Activated CD4-positive, alpha-beta T cell treated with anti-CD3 and anti-CD28 coated beads, Interleukin-10, Interleukin-2, amounts not matched to agents 100 ng/mL and 50 ng/mL, durations not matched to agents 16 hours and 8 hours (primary cell): ENCODE measurements around the gene CHORDC1.
A peak's percentile ranks its signal among the peaks of the same experiment; 100 is the strongest.
"Not testable (repeated sequence)": the region's sequence is repeated elsewhere in the genome, so short reads cannot be mapped to it uniquely, and the experiment has no call there.

Experiments
- DNase-seq: peaks from one replicate; pipeline ENCODE4 v3.0.0-alpha.2; 2020

The CHORDC1 gene

DNA sequence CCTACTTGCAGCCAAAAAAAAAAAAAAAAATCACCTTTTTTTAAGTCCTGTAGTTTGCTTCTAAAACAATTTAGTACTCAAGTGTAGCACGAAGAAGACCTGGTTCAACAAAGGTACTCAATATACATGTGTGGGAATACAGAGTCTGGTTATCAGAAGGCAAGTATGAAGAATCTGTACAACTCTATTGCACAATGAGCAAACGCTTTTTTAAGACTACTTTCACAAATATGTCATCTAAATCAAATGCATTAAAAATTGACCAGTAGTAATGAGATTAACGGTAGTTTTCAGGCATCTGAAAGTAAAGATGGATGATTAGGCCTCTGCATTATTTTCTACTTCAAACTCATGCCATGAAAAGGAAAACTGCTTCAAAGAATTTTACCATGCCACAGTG is 9.5 kb downstream of the CHORDC1 start:
- DNase-seq = no peak

DNA sequence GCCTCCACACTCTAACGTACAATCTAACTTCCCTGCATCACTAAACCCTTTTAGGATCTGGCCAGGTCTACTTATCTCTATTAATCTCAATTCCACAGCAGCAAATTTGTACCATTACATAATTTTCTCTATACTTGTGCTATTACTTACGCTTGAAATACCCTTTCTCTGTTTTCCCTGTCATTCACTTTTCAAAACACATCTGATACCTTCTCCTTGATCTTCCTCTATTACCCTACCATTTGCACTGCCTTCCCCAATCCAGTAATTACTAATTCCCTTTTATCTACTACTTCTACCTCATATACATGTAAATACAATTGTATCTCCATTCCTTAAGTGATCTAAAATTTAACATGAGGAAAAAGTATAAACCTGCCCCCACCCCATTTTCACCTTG is 14.0 kb downstream of the CHORDC1 start:
- no peak for DNase-seq

DNA sequence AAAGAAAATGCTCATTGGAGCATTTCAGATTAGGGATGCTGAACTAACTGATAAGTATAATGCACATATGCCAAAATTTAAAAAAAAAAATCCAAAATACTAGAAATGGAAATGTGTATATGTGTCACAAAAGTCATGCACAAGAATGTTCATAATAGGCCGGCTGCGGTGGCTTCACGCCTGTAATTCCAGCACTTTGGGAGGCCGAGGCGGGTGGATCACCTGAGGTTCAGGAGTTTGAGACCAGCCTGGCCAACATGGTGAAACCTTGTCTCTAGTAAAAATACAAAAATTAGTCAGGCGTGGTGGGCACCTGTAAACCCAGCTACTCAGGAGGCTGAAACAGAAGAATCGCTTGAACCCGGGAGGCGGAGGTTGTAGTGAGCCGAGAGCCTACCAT is 14.9 kb downstream of the CHORDC1 start:
- not testable (repeated sequence) for DNase-seq

DNA sequence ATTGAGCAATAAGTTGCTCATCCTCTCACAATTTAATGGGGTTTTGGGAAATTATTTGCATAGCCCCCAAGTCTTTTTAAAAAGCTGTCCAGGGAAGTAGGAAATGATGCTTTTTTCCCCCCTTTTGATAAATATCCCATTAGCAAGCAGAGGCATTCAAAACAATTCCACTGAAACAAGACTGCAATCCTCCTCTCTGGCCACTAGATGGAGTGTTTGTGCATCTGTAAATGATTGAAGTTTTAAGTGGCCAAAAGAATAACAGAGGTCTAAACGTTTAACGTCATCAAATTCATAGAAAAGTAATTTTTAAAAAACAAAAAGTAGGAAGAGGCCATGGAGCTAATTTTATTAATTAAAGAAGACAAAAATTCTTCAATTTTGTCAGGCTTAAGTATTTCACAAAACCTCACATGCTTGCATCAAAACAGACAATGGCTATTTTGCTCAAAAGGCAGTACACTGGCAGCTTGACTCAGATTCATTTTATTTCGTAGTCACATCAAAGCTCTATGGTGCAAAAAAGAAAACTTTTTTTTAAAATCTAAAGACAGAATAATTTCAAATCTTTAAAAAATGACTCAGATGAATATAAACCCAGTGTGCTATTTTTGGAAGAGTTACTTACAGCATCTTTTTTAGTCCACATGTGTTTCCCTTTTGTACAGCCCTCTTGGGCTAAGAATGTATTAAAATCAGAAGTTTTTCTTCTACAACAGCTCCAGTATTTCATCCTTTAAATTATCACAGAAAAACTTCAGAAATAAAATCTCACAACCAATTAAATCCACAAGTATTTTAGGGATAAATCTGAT is 17.8 kb downstream of the CHORDC1 start:
- peak; percentile 53 for DNase-seq

DNA sequence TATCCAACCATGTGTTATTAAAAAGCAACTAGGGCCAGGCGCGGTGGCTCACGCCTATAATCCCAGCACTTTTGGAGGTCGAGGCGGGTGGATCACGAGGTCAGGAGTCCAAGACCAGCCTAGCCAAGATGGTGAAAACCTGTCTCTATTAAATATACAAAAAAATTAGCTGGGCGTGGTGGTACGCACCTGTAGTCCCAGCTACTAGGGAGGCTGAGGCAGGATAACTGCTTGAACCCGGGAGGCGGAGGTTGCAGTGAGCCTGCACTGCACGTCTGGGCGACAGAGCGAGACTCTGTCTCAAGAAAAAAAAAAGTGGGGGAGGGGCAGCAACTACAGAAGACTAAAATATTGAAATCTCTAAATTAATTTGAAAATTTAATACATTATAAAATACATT is 18.4 kb downstream of the CHORDC1 start:
- no peak for DNase-seq

DNA sequence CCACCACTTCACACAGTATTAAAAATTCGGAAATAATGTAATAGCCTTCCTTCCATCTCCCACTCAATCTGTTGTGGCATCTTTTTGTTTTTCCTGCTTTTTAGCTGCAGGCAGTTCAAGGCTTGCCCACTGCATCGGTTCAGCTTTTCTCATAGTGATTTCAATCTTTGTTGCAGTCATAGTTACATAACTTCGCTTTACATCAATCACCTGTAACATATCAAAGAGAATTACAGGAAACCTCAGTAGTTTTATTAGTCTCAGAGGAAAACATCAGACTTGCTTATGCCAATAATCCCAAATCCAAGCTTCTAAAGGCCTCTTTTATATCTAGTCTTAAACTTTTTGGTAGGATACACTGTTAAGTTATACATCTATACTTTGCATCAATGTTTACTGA is 20.5 kb downstream of the CHORDC1 start:
- DNase-seq = no peak

DNA sequence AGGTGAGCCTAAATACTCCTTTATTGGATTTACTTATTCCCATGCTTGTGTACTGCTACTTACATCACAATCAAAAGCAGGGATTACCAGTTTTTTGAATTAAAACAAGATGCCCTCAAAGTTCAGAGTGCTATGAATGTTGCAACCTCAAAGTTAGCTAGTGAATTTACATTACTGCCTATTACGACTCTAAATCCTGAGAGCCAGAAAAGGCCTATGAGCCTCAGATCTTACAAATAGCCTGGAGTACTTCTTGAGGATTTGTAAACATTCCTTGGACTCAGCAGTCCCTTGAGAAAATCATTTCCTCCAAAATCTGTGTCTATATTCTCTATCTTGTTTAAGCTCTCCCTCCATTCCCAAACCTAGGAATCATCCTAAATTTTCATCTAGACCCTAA is 25.5 kb downstream of the CHORDC1 start:
- DNase-seq = no peak

DNA sequence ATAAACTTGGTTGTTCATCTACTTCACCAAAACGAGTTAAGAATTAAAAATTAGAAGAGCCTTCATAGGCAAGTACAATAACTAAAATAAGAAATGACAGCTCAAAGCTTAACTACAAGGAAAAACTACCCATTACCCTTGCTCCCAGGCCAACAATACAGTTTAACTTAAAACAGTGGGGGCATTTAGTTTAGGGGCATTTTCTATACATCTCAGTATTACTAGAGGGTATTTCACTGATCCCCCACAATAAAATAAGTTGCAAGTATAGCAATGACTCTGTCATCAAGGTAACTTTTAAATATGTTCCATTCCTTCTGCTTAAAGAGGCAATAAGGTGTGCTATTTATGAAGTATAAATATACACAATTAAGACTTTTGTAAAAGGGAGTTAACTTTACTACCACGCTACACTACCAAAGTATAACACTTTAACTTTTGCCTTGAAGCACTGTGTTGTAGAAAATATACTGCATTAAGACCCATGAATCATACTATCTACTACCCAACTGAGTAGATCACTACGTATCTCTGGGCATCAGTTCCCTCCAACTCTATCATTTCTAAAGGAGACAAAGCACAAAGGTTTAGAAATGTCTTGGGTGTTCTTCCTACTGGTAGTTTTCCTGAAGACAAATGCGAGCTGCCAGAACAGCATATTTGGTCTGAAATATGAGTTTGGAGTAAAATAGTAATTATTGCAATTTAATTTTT is 29.8 kb downstream of the CHORDC1 start:
- DNase-seq = no peak

DNA sequence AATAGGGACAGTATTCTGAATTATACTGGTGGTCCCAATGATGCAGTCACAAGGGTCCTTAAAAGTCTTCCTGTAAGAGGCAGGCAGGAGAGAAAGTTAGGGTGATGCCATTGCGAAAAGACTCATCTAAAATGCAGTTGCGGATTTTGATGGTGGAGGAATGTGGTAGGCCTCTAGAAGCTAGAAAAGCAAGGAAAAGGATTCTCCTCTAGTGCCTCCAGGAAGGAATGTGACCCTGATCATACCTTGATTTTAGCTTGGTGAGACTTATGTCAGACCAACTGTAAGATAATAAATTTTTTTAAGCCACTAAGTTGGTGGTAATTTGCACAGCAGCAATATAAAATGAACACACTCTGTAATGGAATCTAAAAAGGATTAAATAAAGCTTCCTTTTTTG is 33.8 kb downstream of the CHORDC1 start:
- no peak for DNase-seq

DNA sequence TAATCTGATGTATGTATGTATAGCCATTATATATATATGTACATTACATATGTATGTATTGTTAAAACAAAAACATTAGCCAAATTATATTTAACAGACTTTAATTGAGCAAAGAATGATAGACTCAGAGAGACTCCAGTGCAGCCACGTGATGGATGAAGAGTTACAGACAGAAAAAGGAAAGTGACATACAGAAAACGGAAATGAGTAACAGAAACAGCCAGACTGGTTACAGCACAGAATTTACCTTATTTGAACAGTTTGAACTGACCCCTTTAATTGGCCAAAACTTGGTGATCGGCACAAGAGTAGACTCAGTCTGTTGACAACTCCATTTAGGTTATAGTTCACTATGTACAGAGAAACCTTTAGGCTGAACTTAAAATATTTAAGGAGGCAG is 35.0 kb downstream of the CHORDC1 start:
- DNase-seq = no peak

DNA sequence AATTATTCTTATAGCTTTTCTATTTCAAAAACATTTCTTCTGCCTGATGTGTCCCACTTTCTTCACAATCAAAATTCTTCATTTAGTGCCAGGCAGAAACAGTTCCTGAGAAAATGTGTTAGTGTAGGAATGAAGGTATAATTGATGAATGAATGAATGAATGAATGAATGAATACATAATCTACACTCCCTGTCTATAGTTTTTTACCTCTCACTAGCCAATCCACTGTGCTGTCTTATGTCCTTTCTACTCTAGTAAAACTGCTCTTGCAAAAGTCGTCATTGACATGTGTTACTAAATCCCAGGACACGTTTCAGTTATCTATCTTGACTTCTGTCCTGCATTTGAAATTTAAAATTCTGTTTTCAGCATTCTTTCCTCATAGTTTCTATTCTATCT is 42.9 kb downstream of the CHORDC1 start:
- DNase-seq = no peak

DNA sequence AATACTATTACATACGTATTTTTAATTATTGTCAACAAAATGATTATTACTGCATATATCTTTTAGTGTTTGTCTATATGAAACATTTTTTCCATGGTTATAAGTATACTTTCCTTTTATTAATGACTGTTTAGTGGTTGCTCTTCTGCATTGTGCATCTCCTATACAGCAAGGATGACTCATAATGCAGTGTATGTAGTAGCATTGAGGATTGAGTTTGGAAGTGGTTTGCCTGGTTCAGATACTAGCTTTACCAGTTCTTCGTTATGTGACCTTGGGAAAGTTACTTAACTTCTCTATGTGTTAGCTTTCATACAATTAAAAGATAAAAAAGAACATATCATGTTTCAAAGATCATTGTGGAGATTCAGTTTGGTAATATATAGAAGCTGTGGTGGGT is 44.1 kb downstream of the CHORDC1 start:
- DNase-seq = no peak

DNA sequence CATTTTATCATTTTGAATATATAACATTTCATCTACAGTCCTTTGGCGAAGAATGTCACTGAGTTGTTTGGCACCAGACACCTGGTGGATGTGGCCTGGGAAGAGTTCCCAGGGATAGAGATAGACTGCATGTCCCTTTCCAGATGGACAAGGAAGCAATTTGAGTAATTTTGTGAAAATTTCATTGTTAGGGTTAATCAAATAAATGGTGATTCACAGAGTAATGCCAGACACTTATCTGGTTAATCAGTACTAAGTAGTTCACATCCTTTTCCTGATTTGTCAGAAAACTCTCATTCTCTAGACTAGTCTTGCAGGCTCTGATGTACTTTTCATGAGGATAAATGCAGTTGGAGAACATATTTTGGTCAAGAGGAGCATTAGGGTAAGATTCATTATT is 46.8 kb downstream of the CHORDC1 start:
- no peak for DNase-seq

DNA sequence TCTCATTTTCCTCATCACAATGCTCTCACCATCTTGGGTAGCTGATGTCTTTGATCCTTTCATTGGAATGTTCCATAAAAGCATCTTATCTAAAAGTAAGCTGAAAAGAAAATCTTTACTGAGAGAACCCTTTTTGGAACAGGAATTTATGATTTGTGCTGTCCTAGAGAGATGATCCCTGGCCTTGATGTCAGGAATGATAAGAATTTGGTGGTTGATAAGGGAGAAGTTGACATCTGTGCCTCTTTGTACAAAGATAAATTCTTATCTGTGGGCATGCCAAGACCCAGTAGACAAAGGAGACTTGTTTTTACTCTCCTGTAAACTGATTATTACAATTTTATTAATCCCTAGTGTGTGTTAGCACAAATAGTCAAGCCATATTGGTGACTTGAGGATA is 51.5 kb downstream of the CHORDC1 start:
- no peak for DNase-seq

DNA sequence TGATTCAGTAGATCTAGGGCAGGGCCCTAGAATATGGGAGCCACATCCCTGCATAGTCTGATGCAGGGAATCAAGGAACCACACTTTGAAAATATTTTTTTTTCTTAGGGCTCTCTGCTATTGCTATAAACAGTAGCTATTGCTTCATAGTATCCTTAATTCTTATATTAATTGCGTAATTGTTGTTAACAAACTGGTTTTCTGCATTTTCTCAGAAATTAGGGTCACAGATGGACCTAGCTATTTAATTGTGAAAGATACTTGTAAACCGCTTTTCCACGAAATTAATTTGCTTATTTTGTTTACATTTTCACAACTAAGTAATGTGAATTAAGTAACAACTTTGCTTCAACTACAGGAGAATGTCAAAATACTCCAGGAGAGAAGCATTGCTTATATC is 54.3 kb downstream of the CHORDC1 start:
- no peak for DNase-seq

DNA sequence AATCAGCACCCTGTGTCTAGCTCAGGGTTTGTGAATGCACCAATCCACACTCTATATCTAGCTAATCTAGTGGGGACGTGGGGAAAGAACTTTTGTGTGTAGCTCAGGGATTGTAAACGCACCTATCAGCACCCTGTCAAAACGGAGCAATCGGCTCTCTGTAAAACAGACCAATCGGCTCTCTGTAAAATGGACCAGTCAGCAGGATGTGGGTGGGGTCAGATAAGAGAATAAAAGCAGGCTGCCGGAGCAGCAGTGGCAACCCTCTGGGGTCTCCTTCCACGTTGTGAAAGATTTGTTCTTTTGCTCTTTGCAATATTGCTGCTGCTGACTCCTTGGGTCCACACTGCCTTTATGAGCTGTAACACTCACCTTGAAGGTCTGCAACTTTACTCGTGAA is 55.1 kb downstream of the CHORDC1 start:
- not testable (repeated sequence) for DNase-seq

DNA sequence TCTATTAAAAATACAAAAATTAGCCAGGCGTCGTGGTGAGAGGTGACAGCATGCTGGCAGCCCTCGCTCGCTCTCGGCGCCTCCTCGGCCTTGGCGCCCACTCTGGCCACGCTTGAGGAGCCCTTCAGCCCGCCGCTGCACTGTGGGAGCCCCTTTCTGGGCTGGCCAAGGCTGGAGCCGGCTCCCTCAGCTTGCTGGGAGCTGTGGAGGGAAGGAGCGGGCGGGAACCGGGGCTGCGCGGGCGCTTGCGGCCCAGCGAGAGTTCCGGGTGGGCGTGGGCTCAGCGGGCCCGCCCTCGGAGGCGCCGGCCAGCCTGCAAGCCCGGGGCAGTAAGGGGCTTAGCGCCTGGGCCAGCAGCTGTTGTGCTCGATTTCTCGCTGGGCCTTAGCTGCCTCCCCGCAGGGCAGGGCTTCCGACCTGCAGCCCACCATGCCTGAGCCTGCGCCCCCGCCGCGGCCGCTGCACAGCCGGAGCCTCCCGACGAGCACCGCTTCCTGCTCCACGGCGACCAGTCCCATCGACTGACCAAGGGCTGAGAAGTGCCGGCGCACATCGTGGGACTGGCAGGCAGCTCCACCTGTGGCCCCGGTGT is 55.8 kb downstream of the CHORDC1 start:
- DNase-seq = not testable (repeated sequence)
